ENCODE data around the gene B4GALT5.
"Not testable (repeated sequence)": the region's sequence is repeated elsewhere in the genome, so short reads cannot be mapped to it uniquely, and the experiment has no call there.

B4GALT5 gene

GRCh38 chr20:49713753-49714712, at the start of gene B4GALT5:
B4GALT5 (minus strand) TSS chr20:49713878; CDS start chr20:49713690, 188 bp downstream.
- DNase-seq (ENCODE audit: low read depth in 2 of 2), result peak in 1 of 2 donors; percentile 62

GRCh38 chr20:49762940-49763766, 49.5 kb upstream of the B4GALT5 start:
- DNase-seq (ENCODE audit: low read depth in 2 of 2), result no peak

GRCh38 chr20:49761888-49762287, 48.2 kb upstream of the B4GALT5 start:
- not testable (repeated sequence) for DNase-seq (ENCODE audit: low read depth in 2 of 2)

GRCh38 chr20:49759266-49759950, 45.7 kb upstream of the B4GALT5 start:
- DNase-seq (ENCODE audit: low read depth in 2 of 2), result no peak

GRCh38 chr20:49758781-49759180, 45.1 kb upstream of the B4GALT5 start:
- no peak for DNase-seq (ENCODE audit: low read depth in 2 of 2)

- no peak for DNase-seq (ENCODE audit: low read depth in 2 of 2)
Measured at GRCh38 chr20:49757597-49757996, 43.9 kb upstream of the B4GALT5 start.

- no peak for DNase-seq (ENCODE audit: low read depth in 2 of 2)
Measured at GRCh38 chr20:49756241-49756640, 42.6 kb upstream of the B4GALT5 start.

- no peak for DNase-seq (ENCODE audit: low read depth in 2 of 2)
Measured at GRCh38 chr20:49754596-49754995, 40.9 kb upstream of the B4GALT5 start.

- no peak for DNase-seq (ENCODE audit: low read depth in 2 of 2)
Measured at GRCh38 chr20:49753133-49753532, 39.5 kb upstream of the B4GALT5 start.

GRCh38 chr20:49752201-49752903, 38.7 kb upstream of the B4GALT5 start:
- no peak for DNase-seq (ENCODE audit: low read depth in 2 of 2)

- no peak for DNase-seq (ENCODE audit: low read depth in 2 of 2)
Measured at GRCh38 chr20:49751397-49751736, 37.7 kb upstream of the B4GALT5 start.

GRCh38 chr20:49750611-49751396, 37.1 kb upstream of the B4GALT5 start:
- DNase-seq (ENCODE audit: low read depth in 2 of 2), result no peak

GRCh38 chr20:49749625-49750024, 35.9 kb upstream of the B4GALT5 start:
- DNase-seq (ENCODE audit: low read depth in 2 of 2), result no peak

GRCh38 chr20:49748525-49748838, 34.8 kb upstream of the B4GALT5 start:
- no peak for DNase-seq (ENCODE audit: low read depth in 2 of 2)

GRCh38 chr20:49747707-49748524, 34.2 kb upstream of the B4GALT5 start:
- DNase-seq (ENCODE audit: low read depth in 2 of 2), result no peak

- no peak for DNase-seq (ENCODE audit: low read depth in 2 of 2)
Measured at GRCh38 chr20:49742948-49743347, 29.3 kb upstream of the B4GALT5 start.

- DNase-seq (ENCODE audit: low read depth in 2 of 2), result no peak
Measured at GRCh38 chr20:49741977-49742376, 28.3 kb upstream of the B4GALT5 start.

- no peak for DNase-seq (ENCODE audit: low read depth in 2 of 2)
Measured at GRCh38 chr20:49740807-49741206, 27.1 kb upstream of the B4GALT5 start.

GRCh38 chr20:49739042-49739441, 25.4 kb upstream of the B4GALT5 start:
- no peak for DNase-seq (ENCODE audit: low read depth in 2 of 2)

- DNase-seq (ENCODE audit: low read depth in 2 of 2), result no peak
Measured at GRCh38 chr20:49737260-49737659, 23.6 kb upstream of the B4GALT5 start.

All from stimulated activated CD8-positive, alpha-beta memory T cell treated with anti-CD3 and anti-CD28 coated beads, Interleukin-7, amount 100 ng/mL, for 4 hours (primary cell).